ENCODE data around the gene PLCB1. TPM values are rescaled to one million over a fixed set of nuclear protein-coding genes. Genes with fewer than 3 reads are reported as not detected.
A peak's percentile ranks its signal among the peaks of the same experiment; 100 is the strongest.

Gene PLCB1
- polyA plus RNA-seq, 1 donor (not counting 4 experiments of a cell fraction or from before 2014, with no cell fraction given), result 0.37 TPM

- Histone ChIP-seq H3K27ac (ENCODE audit: control insufficient read depth, insufficient read depth, low read length) (no peak overlapping the region), H3K4me1 (ENCODE audit: control insufficient read depth, extremely low read depth, insufficient read depth, low read length) (no peaks in the 10 kb centered on the region), H3K79me2 (ENCODE audit: control insufficient read depth, insufficient read depth, low read length) (no peaks in the 10 kb centered on the region), H4K20me1 (ENCODE audit: control insufficient read depth, extremely low read depth, insufficient read depth, low read length) (no peaks in the 10 kb centered on the region), H3K4me3 (ENCODE audit: control insufficient read depth in 2 of 3, extremely low read depth in 1 of 3, insufficient read depth in 2 of 3, low read depth in 1 of 3, low read length in 3 of 3) (no peak overlapping the region), H3K9me3 (ENCODE audit: control insufficient read depth, low read depth, low read length) (no peaks in the 10 kb centered on the region), H3K9ac (ENCODE audit: control insufficient read depth, extremely low read depth, insufficient read depth, low read length) (no peak overlapping the region), H2AFZ (ENCODE audit: control insufficient read depth, low read length) (no peak overlapping the region), H3K27me3 (ENCODE audit: control insufficient read depth, extremely low read depth, insufficient read depth, low read length) (no peaks in the 10 kb centered on the region), H3K4me2 (ENCODE audit: control insufficient read depth, extremely low read depth, insufficient read depth, low read depth, low read length) (no peak overlapping the region), H3K9me1 (ENCODE audit: control insufficient read depth, extremely low read depth, insufficient read depth, low read length) (no peaks in the 10 kb centered on the region), H3K36me3 (ENCODE audit: control insufficient read depth in 2 of 2, extremely low read depth in 1 of 2, insufficient read depth in 2 of 2, low read length in 2 of 2) (no peaks in the 10 kb centered on the region)
- FAIRE-seq (peak; percentile 51), DNase-seq (ENCODE audit: low read depth, low spot score) (peak; percentile 1)
- TF ChIP-seq CTCF (optimal IDR thresholded peaks at IDR 0.05 in 1 of 3, IDR thresholded peaks at IDR 0.05 in 1 of 3, conservative IDR thresholded peaks at IDR 0.05 in 1 of 3; ENCODE audit: extremely low read depth in 1 of 3, insufficient read depth in 2 of 3, low read length in 3 of 3) (peak; percentile 54 to 81 (median 80)), EZH2 (IDR thresholded peaks at IDR 0.05; ENCODE audit: low read length) (no peak)
- dilution Hi-C loops (cut with MboI; ENCODE audit: extremely low pct_ligation_motif_present, low sequenced_read_pairs), result no loop called here
Measured at GRCh38 chr20:8853805-8854338, 721.8 kb downstream of the PLCB1 start.

- dilution Hi-C loops (cut with MboI; ENCODE audit: extremely low pct_ligation_motif_present, low sequenced_read_pairs), result no loop called here
- H3K27ac ChIP-seq (ENCODE audit: control insufficient read depth, insufficient read depth, low read length), result no peak overlapping the region
- H3K4me3 ChIP-seq (ENCODE audit: control insufficient read depth in 2 of 3, extremely low read depth in 1 of 3, insufficient read depth in 2 of 3, low read depth in 1 of 3, low read length in 3 of 3), result no peak overlapping the region
Measured at GRCh38 chr20:8854571-8854970, 722.5 kb downstream of the PLCB1 start.

More at GRCh38 chr20:8854571-8854970, 722.5 kb downstream of the PLCB1 start:
- no peak for FAIRE-seq
- no peak overlapping the region for H3K4me2 ChIP-seq (ENCODE audit: control insufficient read depth, extremely low read depth, insufficient read depth, low read depth, low read length)
- no peaks in the 10 kb centered on the region for H4K20me1 ChIP-seq (ENCODE audit: control insufficient read depth, extremely low read depth, insufficient read depth, low read length)
- H3K9ac ChIP-seq (ENCODE audit: control insufficient read depth, extremely low read depth, insufficient read depth, low read length), result no peak overlapping the region
- H3K27me3 ChIP-seq (ENCODE audit: control insufficient read depth, extremely low read depth, insufficient read depth, low read length), result no peaks in the 10 kb centered on the region
- no peaks in the 10 kb centered on the region for H3K4me1 ChIP-seq (ENCODE audit: control insufficient read depth, extremely low read depth, insufficient read depth, low read length)
- no peak overlapping the region for H2AFZ ChIP-seq (ENCODE audit: control insufficient read depth, low read length)
- no peak for DNase-seq (ENCODE audit: low read depth, low spot score)
- H3K9me3 ChIP-seq (ENCODE audit: control insufficient read depth, low read depth, low read length), result no peaks in the 10 kb centered on the region
- no peaks in the 10 kb centered on the region for H3K9me1 ChIP-seq (ENCODE audit: control insufficient read depth, extremely low read depth, insufficient read depth, low read length)
- no peaks in the 10 kb centered on the region for H3K36me3 ChIP-seq (ENCODE audit: control insufficient read depth in 2 of 2, extremely low read depth in 1 of 2, insufficient read depth in 2 of 2, low read length in 2 of 2)
- TF ChIP-seq EZH2 (IDR thresholded peaks at IDR 0.05; ENCODE audit: low read length) (no peak), CTCF (optimal IDR thresholded peaks at IDR 0.05 in 1 of 3, IDR thresholded peaks at IDR 0.05 in 1 of 3, conservative IDR thresholded peaks at IDR 0.05 in 1 of 3; ENCODE audit: extremely low read depth in 1 of 3, insufficient read depth in 2 of 3, low read length in 3 of 3) (no peak)
- no peaks in the 10 kb centered on the region for H3K79me2 ChIP-seq (ENCODE audit: control insufficient read depth, insufficient read depth, low read length)

Data from keratinocyte (primary cell).